Measurements from ENCODE around the gene BMP6.
"Not testable (repeated sequence)": the region's sequence is repeated elsewhere in the genome, so short reads cannot be mapped to it uniquely, and the experiment has no call there.

BMP6 gene

DNA sequence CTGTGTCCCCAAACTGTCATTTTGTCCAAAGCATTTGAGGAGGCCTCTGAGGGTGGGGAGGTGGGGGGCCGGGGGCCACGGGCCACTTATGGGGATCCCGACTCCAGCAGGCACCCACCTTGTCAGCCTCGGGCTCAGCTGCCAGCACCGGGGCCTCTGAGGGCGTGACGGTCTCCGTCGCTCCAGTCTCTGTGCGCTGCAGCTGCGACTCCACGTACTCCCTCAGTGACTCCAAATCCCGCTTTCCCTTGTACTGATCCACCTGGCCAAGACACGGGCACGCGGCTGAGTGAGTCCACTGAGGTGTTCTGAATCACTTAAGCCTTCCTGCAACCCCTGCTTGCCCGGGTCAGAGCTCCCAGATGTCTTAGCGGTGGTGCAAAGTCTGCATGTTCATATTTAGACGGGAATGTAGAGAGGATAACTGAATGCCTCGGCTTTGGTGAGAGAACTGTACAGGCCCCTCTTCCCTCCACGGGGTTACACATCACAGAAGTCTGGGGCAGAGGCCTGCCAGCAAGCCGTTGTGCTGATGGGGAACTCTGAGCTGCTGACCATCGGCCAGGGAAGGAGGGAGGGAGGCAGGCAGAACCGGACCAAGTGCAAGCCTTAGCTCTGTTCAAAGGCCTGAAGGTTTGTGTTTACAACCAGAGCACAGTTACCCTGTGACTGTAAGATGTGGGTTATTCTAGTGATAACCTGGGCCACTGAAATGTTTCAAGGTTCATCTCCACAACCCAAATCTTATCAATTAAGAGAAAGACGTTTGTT is 162.9 kb downstream of the BMP6 start:
- no peak for DNase-seq

- DNase-seq, result no peak
Measured at GRCh38 chr6:7891078-7891872, 165.4 kb downstream of the BMP6 start.

DNA sequence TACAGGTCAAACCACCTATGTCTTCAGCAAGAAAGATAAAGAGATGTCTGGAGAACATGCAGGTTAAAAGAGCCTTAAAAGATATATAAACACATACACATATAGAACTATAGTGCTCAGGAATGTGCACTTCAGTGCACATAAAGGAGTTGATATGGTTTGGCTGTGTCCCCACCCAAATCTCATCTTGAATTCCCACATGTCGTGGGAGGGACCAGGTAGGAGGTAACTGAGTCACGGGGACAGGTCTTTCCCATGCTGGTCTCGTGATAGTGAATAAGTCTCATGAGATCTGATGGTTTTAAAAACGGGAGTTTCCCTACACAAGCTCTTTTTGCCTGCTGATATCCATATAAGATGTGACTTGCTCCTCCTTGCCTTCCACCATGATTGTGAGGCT is 166.5 kb downstream of the BMP6 start:
- DNase-seq, result not testable (repeated sequence)

- DNase-seq, result no peak
Measured at GRCh38 chr6:7893342-7893741, 167.4 kb downstream of the BMP6 start.

- no peak for DNase-seq
Measured at GRCh38 chr6:7894262-7895124, 168.6 kb downstream of the BMP6 start.

DNA sequence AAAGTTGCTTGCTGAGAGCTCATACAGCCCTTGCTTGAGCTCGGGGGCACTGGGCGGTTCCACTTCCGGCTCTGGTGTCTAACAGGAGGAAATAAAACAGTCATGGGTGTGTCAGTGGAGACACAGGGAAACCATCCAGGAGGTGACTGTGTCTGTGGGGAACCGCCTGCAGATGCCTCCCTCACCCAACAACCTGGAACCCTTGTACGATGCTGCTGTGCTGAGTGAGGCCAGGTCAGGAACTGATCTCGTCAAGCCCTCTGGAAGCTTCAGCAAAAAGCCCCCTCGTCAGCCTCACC is 169.2 kb downstream of the BMP6 start:
- DNase-seq, result no peak

DNA sequence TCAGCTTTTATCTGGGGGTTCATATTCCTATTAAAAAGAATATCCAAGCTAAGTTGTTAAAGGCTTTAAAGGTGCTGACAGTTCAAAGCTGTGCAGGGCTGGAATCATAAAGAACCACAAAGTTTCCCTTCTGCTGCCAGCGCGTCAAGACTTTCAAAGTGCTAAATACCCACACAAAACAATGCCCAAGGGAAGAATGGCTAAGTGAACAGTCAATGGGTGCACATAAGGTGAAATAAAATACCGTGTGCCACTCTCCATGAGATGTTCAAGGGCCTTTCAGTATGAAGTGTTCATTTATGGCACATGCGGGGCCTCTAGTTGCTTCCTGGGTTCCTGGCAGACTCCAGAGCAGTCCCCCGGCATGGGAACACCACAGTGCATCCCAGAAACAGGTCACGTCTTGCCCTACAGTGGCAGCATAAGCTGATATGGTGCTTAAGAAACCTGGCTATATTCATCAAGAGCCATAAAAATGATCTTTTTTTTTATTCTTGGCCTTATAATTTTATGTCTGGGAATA is 170.6 kb downstream of the BMP6 start:
- no peak for DNase-seq

- DNase-seq, result no peak
Measured at GRCh38 chr6:7897461-7898192, 171.7 kb downstream of the BMP6 start.

GRCh38 chr6:7898193-7898586 is 172.3 kb downstream of the BMP6 start:
- not testable (repeated sequence) for DNase-seq

DNA sequence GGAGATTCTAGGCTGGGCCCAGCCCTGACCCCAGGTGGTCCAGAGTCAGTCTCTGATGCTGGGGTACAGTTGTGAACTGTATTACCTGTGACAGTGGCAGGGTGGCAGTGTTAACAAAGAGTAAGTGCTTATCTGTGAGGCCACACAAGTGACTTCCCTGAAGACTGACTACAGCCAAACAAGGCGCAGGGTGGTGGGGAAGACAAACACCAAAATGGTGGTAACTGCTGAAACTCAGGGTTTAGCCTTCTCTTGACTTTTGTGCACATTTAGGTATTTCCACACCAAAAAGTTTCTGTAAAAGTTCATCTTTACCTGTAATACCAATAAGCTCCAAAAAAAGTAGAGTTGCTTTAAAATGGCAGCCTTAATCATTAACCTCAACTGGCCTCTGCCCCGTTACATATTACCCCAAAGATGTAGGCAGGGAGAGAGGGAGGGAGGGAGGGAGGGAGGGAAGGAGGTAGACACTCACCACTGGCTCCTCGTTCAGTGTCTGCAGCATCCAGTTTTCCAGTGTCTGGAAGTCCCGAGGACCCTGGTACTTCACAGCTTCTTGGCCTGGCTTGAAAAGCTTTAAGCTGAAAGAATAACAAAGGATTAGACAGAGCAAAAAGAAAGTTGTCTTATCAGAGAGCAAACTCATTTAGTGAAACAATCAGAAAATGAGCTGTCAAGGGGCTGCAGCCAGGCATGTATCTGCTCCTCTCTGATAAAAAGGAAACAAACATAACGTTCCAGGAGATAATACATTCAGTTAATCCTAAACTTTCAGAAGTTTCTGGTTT is 173.4 kb downstream of the BMP6 start:
- no peak for DNase-seq

DNA sequence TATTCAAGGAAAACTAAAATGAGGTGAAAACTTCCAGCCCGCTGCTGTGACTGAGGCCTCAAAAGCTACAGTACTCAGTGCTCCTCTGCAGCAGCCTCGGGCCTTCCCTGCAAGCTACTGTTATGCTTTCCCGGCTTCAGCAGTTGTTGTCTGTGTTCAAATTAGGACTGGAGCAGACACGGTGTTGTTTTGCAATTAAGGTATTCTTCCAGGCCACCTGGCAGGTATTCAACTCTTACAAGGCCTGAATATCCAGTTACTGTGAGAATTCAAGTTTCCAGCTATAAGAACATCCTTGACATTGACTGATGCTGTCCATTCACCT is 174.0 kb downstream of the BMP6 start:
- DNase-seq, result no peak

DNA sequence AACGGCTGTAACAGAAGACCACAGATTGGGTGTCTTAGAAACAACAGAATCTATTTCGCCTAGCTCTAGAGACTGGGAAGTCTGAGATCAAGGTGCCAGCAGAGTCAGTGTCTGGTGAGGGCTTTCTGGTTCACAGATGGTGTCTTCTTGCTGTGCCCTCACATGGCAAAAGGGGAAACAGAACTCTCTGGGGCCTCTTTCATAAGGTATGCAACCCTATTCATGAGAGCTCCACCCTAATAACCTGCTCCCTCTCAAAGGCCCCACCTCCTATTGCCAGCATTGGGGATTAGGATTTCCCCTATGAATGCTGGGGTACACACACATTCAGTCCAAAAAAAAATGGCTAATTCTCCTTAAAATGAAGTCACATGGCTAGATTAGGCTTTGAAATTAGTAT is 174.7 kb downstream of the BMP6 start:
- DNase-seq, result no peak

DNA sequence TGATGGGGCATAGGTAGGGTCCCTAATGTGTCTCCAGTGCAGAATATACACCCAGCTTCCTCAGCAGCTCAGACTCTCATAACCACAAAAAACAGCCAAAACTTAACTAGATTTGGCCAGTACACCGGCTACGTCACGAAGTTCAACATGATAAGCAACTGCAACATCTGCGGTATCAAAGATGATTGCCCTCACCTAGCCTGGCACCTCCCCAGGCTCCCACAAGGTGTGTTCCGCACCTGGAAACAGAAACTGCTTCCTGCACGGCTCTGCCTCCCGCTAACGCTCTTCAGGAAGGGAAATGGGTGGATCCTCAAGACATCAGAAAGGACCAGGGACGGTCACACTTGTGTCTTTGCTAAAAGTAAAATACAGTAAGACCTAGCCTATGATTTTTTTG is 175.2 kb downstream of the BMP6 start:
- DNase-seq, result no peak

DNA sequence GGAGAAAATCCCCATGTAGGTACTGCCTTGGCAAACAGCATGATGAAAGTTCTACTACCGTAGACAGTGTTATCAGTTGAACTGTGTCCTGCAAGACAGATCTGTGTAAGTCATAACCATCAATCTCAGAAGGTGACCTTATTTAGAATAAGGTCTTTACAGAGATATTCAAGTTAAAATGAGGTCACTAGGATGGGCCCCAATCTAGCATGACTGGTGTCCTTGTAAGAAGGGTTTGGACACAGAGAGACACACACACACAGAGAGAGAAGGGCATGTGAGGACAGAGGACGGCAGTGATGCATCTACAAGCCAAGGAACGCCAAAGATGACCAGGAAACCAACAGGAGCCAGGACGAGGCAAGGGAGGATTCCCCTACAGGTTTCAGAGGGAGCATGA is 175.9 kb downstream of the BMP6 start:
- DNase-seq, result no peak

DNA sequence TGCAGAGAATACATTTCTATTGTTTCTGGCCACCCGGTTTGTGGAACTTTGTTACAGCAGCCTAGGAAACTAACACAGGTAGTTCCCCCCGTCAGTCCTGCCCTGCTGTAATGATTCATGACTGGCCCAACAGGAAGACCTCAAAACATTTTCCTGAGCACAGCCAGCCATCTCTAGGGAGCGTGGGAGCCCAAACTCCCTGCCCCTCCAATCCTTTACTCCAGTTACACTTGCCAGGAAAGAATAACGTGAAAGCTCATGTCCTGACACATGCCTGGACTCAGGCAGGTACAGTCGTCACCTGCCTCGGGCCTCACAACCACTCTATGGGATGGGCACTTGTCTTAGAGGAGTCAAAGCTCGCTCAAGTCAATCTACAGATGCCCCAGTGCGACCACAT is 176.3 kb downstream of the BMP6 start:
- DNase-seq, result no peak

- DNase-seq, result no peak
Measured at GRCh38 chr6:7902867-7903266, 177.0 kb downstream of the BMP6 start.

- no peak for DNase-seq
Measured at GRCh38 chr6:7903673-7904072, 177.8 kb downstream of the BMP6 start.

DNA sequence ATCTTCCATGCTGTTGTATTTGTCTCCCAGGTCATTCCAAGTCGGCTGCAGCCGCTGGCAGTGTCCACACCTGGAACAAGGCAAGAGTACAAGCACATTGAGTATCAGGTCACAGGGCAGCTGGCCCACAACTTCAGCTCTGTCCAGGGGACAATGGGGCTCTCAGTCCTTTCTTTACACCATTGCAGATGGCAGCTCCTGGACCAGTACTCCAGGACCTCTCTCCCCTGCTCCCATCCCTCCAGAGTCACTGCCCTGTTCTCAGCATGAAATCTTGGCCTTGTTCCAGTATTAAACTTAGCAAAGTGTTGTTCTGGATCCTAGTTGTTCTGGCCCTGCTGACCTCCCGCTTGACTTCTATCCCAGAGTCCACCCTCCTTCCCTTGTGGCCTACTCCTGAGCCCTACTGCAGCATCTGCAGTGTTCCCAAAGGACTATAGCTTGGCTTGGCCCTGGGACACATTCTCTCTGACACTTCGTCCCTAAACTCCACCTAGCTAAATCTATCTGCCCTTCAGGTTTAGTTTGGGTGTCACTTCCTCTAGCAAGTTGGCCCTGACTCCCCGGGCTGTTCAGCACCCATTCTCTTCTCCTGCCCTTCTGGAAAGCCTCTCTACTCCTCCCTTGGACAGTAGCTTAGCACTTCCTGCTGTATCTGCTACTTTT is 178.9 kb downstream of the BMP6 start:
- no peak for DNase-seq

DNA sequence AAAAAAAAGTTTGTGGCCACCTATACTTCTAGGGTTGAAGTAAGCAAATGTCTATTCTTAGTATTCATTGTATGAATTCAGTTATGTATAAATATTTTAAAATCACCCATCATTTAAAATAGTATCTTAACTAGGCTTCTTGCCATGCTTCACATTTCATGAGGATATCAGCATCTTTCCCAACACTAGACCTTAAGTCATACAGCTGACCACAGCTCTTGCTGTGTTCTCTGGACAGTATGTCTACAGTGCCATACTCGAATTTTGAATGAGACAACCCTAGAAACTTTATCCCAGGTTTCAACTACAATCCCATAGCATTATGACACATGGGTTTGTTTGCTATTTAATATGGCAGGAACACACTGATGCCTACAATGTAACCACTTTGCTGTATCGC is 179.5 kb downstream of the BMP6 start:
- no peak for DNase-seq

DNA sequence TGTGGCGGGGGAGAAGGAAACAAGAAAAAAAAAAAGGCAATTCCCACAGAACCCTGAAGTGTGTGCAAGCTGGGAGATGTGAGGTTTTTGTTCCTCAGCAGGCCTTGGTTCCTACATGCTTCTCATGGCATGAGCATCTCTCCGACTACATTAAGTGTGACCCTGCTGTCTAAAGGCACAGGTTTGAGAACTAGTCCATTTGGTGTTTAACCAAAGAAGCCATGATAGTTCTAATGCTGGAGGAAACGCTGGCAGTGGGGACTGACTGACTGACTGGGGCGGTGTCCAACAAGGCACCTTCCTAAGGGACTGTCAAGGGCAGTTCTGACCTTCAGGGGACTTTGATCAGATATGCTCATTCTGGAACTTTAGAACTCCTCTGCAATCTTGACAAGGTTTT is 180.8 kb downstream of the BMP6 start:
- no peak for DNase-seq

GRCh38 chr6:7907159-7907558 is 181.3 kb downstream of the BMP6 start:
- DNase-seq, result no peak
